PC-3 (cell line): ENCODE results near the gene PCDHGA8. TPM values are rescaled to one million over a fixed set of nuclear protein-coding genes. Genes with fewer than 3 reads are reported as not detected.

Experiments used
- ATAC-seq: fragments of 200-7000 bp; cut with Tn5 transposase; 2 replicates; pipeline ENCODE4 v1.9.1; 2020; ENCODE audit warnings: mild to moderate bottlenecking, moderate library complexity
- BruUV-seq: library from RNA; stranded (reverse); fragments of 400-500 nt; replicated peaks from 2 replicates; lab custom pipeline; 2021; lab: Mats Ljungman, UMichigan
- CTCF ChIA-PET: fragments of 300-600 bp; sonication (Branson Sonifier 250); formaldehyde crosslinking; loops from one replicate; lab custom pipeline; 2022; ENCODE audit warnings: antibody characterized with exemption; lab: Charles Lee
- POLR2A ChIA-PET: fragments of 300-600 bp; sonication (Branson Sonifier 250); formaldehyde crosslinking; loops from one replicate; lab custom pipeline; 2022; ENCODE audit warnings: antibody characterized with exemption; ENCODE audit not compliant: unreplicated experiment; lab: Charles Lee
- DNase-seq: peaks from one replicate; pipeline ENCODE4 v3.0.0-alpha.2; 2015
- H2AFZ ChIP-seq: fragments of 300-600 bp; sonication (generic); 2 replicates; pipeline ENCODE4 v1.6.0; 2016; ENCODE audit warnings: antibody characterized with exemption, low read length
- H3F3A ChIP-seq: fragments of 300-600 bp; sonication (generic); one replicate; pipeline ENCODE4 v1.6.0; 2017; ENCODE audit warnings: antibody characterized with exemption, low read length, control low read depth, mild to moderate bottlenecking; ENCODE audit not compliant: unreplicated experiment
- H3K27ac ChIP-seq: fragments of 300-600 bp; sonication (generic); 2 replicates; pipeline ENCODE4 v1.5.1; 2016; ENCODE audit warnings: mild to moderate bottlenecking, low read length
- H3K27me3 ChIP-seq: fragments of 300-600 bp; sonication (generic); 2 replicates; pipeline ENCODE4 v1.6.1; 2016; ENCODE audit warnings: low read length, mixed read lengths
- H3K36me3 ChIP-seq: fragments of 300-600 bp; sonication (generic); 2 replicates; pipeline ENCODE4 v1.6.1; 2016; ENCODE audit warnings: low read depth, mixed run types, low read length, mixed read lengths
- H3K4me1 ChIP-seq: fragments of 300-600 bp; sonication (generic); 2 replicates; pipeline ENCODE4 v1.5.1; 2016; ENCODE audit warnings: low read length; ENCODE audit not compliant: insufficient read depth
- H3K4me2 ChIP-seq: fragments of 300-600 bp; sonication (generic); 2 replicates; pipeline ENCODE4 v1.6.0; 2016; ENCODE audit warnings: low read length
- H3K4me3 ChIP-seq: fragments of 300-600 bp; sonication (generic); 2 replicates; pipeline ENCODE4 v1.5.1; 2016; ENCODE audit warnings: mild to moderate bottlenecking, low read length, mixed read lengths
- H3K79me2 ChIP-seq: fragments of 300-600 bp; sonication (generic); 2 replicates; pipeline ENCODE4 v1.6.1; 2017; ENCODE audit warnings: low read length, mixed read lengths
- H3K9ac ChIP-seq: fragments of 300-600 bp; sonication (generic); 2 replicates; pipeline ENCODE4 v1.6.0; 2016; ENCODE audit warnings: mild to moderate bottlenecking, low read length
- H3K9me2 ChIP-seq: fragments of 300-600 bp; sonication (generic); replicated peaks from 2 replicates; pipeline ENCODE4 v1.6.1; 2016; ENCODE audit warnings: mixed run types, low read length, mixed read lengths
- H3K9me3 ChIP-seq: fragments of 300-600 bp; sonication (generic); 2 replicates; pipeline ENCODE4 v1.6.1; 2016; ENCODE audit warnings: low read length, mixed read lengths
- H4K20me1 ChIP-seq: fragments of 300-600 bp; sonication (generic); 2 replicates; pipeline ENCODE4 v1.6.1; 2016; ENCODE audit warnings: low read length, mixed read lengths
- CTCF ChIP-seq: fragments of 300-600 bp; sonication (generic); conservative IDR thresholded peaks from 2 replicates; pipeline ENCODE4 v1.5.1; 2017; ENCODE audit warnings: antibody characterized with exemption, low read depth, mild to moderate bottlenecking, low read length
- EZH2 ChIP-seq: fragments of 300-600 bp; sonication (generic); IDR thresholded peaks from one replicate; pipeline ENCODE4 v1.6.1; 2017; ENCODE audit warnings: antibody characterized with exemption, mild to moderate bottlenecking, low read length; ENCODE audit not compliant: unreplicated experiment
- EZH2phosphoT487 ChIP-seq: fragments of 300-600 bp; sonication (generic); IDR thresholded peaks from 2 replicates; pipeline ENCODE4 v1.6.1; 2018; ENCODE audit warnings: mild to moderate bottlenecking, antibody characterized with exemption, low read length, borderline replicate concordance
- intact Hi-C: fragments of 100-400 bp; cut with micrococcal nuclease; formaldehyde crosslinking; loops from 2 replicates; pipeline ENCODE4 v1.9.0; 2023
- total RNA-seq: library from RNA; depleted of rRNA; stranded (reverse); fragments of >200 nt; gene quantifications from 2 replicates; pipeline ENCODE4 v1.2.3, GENCODE V29; 2014

The PCDHGA8 gene
- total RNA-seq, 1 experiment from 2014 or later = 0.51 TPM

GRCh38 chr5:141362719-141363118 lies 29.7 kb upstream of the PCDHGA8 start:
- intact Hi-C loops = loop anchor here (5.0 kb wide), 1 partner anchor 270 kb away; the partner anchor contains the start of gene PCDHB2
- no peaks in the 10 kb centered on the region; the same call in 1 of the 2 replicates for H3K9me3 ChIP-seq
- CTCF ChIA-PET = no interaction called here

GRCh38 chr5:141363952-141364660 lies 28.3 kb upstream of the PCDHGA8 start, which contains the start of gene PCDHGA5:
TSS of gene PCDHGA5 (plus strand) at chr5:141364162. CDS start at chr5:141364331, 169 bp downstream.
- intact Hi-C loops = loop anchor here (1.0 to 5.0 kb wide), 3 partner anchors 33 to 272 kb away; partner anchors contain the start of genes PCDHB2 and PCDHGB5
- Histone ChIP-seq H3K27me3 (no peaks in the 10 kb centered on the region), H3K4me1 (0 out of 2 replicates have a peak, but pooled peaks cover 3% of the 10 kb centered on the region), H3K9ac (peak within 1 kb of the TSS; percentile 17; the same call in 1 of the 2 replicates), H3K4me3 (peak within 1 kb of the TSS; percentile 64), H3K9me2 (no peaks in the 10 kb centered on the region), H2AFZ (peak within 1 kb of the TSS; percentile 75), H3K27ac (no peak within 1 kb of the TSS), H4K20me1 (no peaks in the 10 kb centered on the region), H3F3A (no peaks in the 10 kb centered on the region), H3K79me2 (no peaks in the 10 kb centered on the region), H3K4me2 (peak within 1 kb of the TSS; percentile 66), H3K9me3 (no peaks in the 10 kb centered on the region; the same call in 1 of the 2 replicates), H3K36me3 (no peaks in the 10 kb centered on the region; the same call in 1 of the 2 replicates)
- DNase-seq (peak; percentile 45), ATAC-seq (peak; percentile 83)
- ChIA-PET POLR2A (no interaction called here), CTCF (interaction anchor here (0.6 to 1.4 kb wide), 9 partner anchors 33 to 203 kb away, joined by 3 to 10 read pairs (median 5); partner anchors contain the start of gene PCDHB9)
- BruUV-seq = TSS peak; percentile 39
- TF ChIP-seq EZH2 = no peak
- no peak for TF ChIP-seq EZH2phosphoT487
- TF ChIP-seq CTCF = peak; percentile 53

More at GRCh38 chr5:141362719-141363118, 29.7 kb upstream of the PCDHGA8 start:
- no peaks in the 10 kb centered on the region for H3K79me2 ChIP-seq
- H3K27ac ChIP-seq = no peak overlapping the region
- DNase-seq (no peak), ATAC-seq (no peak)
- no peaks in the 10 kb centered on the region for H3F3A ChIP-seq
- H3K4me3 ChIP-seq = no peak overlapping the region
- TF ChIP-seq EZH2phosphoT487 (no peak), CTCF (no peak), EZH2 (no peak)
- H2AFZ ChIP-seq = no peak overlapping the region
- no peaks in the 10 kb centered on the region for H3K27me3 ChIP-seq
- POLR2A ChIA-PET = no interaction called here
- H4K20me1 ChIP-seq = no peaks in the 10 kb centered on the region
- H3K9me2 ChIP-seq = no peaks in the 10 kb centered on the region
- H3K4me2 ChIP-seq = no peak overlapping the region
- no peak overlapping the region for H3K9ac ChIP-seq
- BruUV-seq = no TSS peak
- no peaks in the 10 kb centered on the region; the same call in 1 of the 2 replicates for H3K36me3 ChIP-seq
- 0 out of 2 replicates have a peak, but pooled peaks cover 3% of the 10 kb centered on the region for H3K4me1 ChIP-seq
